WTC11 (cell line): ENCODE measurements around the gene PSEN2. TPM values are rescaled to one million over a fixed set of nuclear protein-coding genes. Genes with fewer than 3 reads are reported as not detected.
A peak's percentile ranks its signal among the peaks of the same experiment; 100 is the strongest.

Source experiments
- ATAC-seq: fragments of 200-7000 bp; cut with Tn5 transposase; 2 replicates; pipeline ENCODE4 v1.10.0; 2021; ENCODE audit warnings: mild to moderate bottlenecking, moderate library complexity
- CTCF ChIA-PET: fragments of 300-600 bp; sonication (Branson Sonifier 250); formaldehyde crosslinking; loops from one replicate; lab custom pipeline; 2021; ENCODE audit warnings: antibody characterized with exemption; lab: Charles Lee
- POLR2A ChIA-PET: fragments of 350-600 bp; sonication (Branson Sonifier 250); formaldehyde crosslinking; loops from one replicate; lab custom pipeline; 2021; ENCODE audit warnings: antibody characterized with exemption; lab: Charles Lee
- DNase-seq: peaks from one replicate; pipeline ENCODE4 v3.0.0; 2021; ENCODE audit warnings: low spot score
- H3K27ac Mint-ChIP-seq: 2 replicates; pipeline ENCODE4 v1.8.0; 2021; ENCODE audit warnings: mixed read lengths
- H3K27me3 Mint-ChIP-seq: 2 replicates; pipeline ENCODE4 v1.8.0; 2021; ENCODE audit warnings: low read depth, mild to moderate bottlenecking, moderate library complexity, mixed read lengths
- H3K36me3 Mint-ChIP-seq: 2 replicates; pipeline ENCODE4 v1.8.0; 2021; ENCODE audit warnings: mixed read lengths
- H3K4me1 Mint-ChIP-seq: 2 replicates; pipeline ENCODE4 v1.8.0; 2022; ENCODE audit warnings: mixed read lengths
- H3K4me3 Mint-ChIP-seq: 2 replicates; pipeline ENCODE4 v1.8.0; 2021; ENCODE audit warnings: mild to moderate bottlenecking, moderate library complexity, mixed read lengths
- H3K9me3 Mint-ChIP-seq: 2 replicates; pipeline ENCODE4 v1.8.0; 2021; ENCODE audit warnings: mixed read lengths
- AR ChIP-seq: fragments of 250-450 bp; sonication (Bioruptor Pico); IDR thresholded peaks from 2 replicates; pipeline ENCODE4 v1.9.0; 2021; ENCODE audit warnings: mild to moderate bottlenecking
- CBFB ChIP-seq: sonication (generic); formaldehyde crosslinking; IDR thresholded peaks from 2 replicates; pipeline ENCODE4 v1.8.1; 2022; ENCODE audit warnings: mild to moderate bottlenecking, low read depth, missing genetic modification reagents
- CREB1 ChIP-seq: sonication (generic); formaldehyde crosslinking; IDR thresholded peaks from 2 replicates; pipeline ENCODE4 v1.8.0; 2023; ENCODE audit warnings: mild to moderate bottlenecking, missing genetic modification reagents
- E2F1 ChIP-seq: sonication (generic); formaldehyde crosslinking; IDR thresholded peaks from 2 replicates; pipeline ENCODE4 v1.8.0; 2022; ENCODE audit warnings: mild to moderate bottlenecking, missing genetic modification reagents
- ESRRA ChIP-seq: sonication (generic); formaldehyde crosslinking; IDR thresholded peaks from 2 replicates; pipeline ENCODE4 v1.8.1; 2022; ENCODE audit warnings: mild to moderate bottlenecking, missing genetic modification reagents, borderline replicate concordance
- GABPB1 ChIP-seq: sonication (generic); formaldehyde crosslinking; IDR thresholded peaks from 2 replicates; pipeline ENCODE4 v1.8.1; 2023; ENCODE audit warnings: mild to moderate bottlenecking, missing genetic modification reagents
- HMGA2 ChIP-seq: fragments of 250-450 bp; sonication (Bioruptor Pico); IDR thresholded peaks from 2 replicates; pipeline ENCODE4 v1.4.0; 2021; ENCODE audit warnings: mild to moderate bottlenecking, moderate library complexity
- HMGXB4 ChIP-seq: sonication (generic); formaldehyde crosslinking; IDR thresholded peaks from 2 replicates; pipeline ENCODE4 v1.8.1; 2023; ENCODE audit warnings: mild to moderate bottlenecking, moderate library complexity, missing genetic modification reagents
- IRF2 ChIP-seq: sonication (generic); formaldehyde crosslinking; IDR thresholded peaks from 2 replicates; pipeline ENCODE4 v1.8.0; 2022; ENCODE audit warnings: low read depth, missing genetic modification reagents, borderline replicate concordance
- JUN ChIP-seq: sonication (generic); formaldehyde crosslinking; IDR thresholded peaks from 2 replicates; pipeline ENCODE4 v1.8.0; 2023; ENCODE audit warnings: mild to moderate bottlenecking, missing genetic modification reagents
- KAT7 ChIP-seq: sonication (generic); formaldehyde crosslinking; IDR thresholded peaks from 2 replicates; pipeline ENCODE4 v1.8.1; 2023; ENCODE audit warnings: missing genetic modification reagents, mild to moderate bottlenecking, borderline replicate concordance
- MLX ChIP-seq: sonication (generic); formaldehyde crosslinking; IDR thresholded peaks from 2 replicates; pipeline ENCODE4 v1.8.1; 2023; ENCODE audit warnings: mild to moderate bottlenecking, missing genetic modification reagents, moderate library complexity
- NFATC4 ChIP-seq: fragments of 250-450 bp; sonication (Bioruptor Pico); IDR thresholded peaks from 2 replicates; pipeline ENCODE4 v1.9.0; 2021; ENCODE audit warnings: mild to moderate bottlenecking
- PRDM15 ChIP-seq: sonication (generic); formaldehyde crosslinking; IDR thresholded peaks from 2 replicates; pipeline ENCODE4 v1.8.0; 2022; ENCODE audit warnings: missing genetic modification reagents
- RORB ChIP-seq: fragments of 250-450 bp; sonication (Bioruptor Pico); IDR thresholded peaks from 2 replicates; pipeline ENCODE4 v1.9.0; 2021; ENCODE audit warnings: mild to moderate bottlenecking
- ZBTB21 ChIP-seq: sonication (generic); formaldehyde crosslinking; IDR thresholded peaks from 2 replicates; pipeline ENCODE4 v1.8.1; 2023; ENCODE audit warnings: mild to moderate bottlenecking, missing genetic modification reagents, borderline replicate concordance
- ZNF416 ChIP-seq: fragments of 250-450 bp; sonication (Bioruptor Pico); IDR thresholded peaks from 2 replicates; pipeline ENCODE4 v1.9.0; 2021; ENCODE audit warnings: mild to moderate bottlenecking, inconsistent platforms
- ZNF671 ChIP-seq: fragments of 250-450 bp; sonication (Bioruptor Pico); IDR thresholded peaks from 2 replicates; pipeline ENCODE4 v1.8.0; 2021; ENCODE audit warnings: mild to moderate bottlenecking
- ZSCAN18 ChIP-seq: fragments of 250-450 bp; sonication (Bioruptor Pico); IDR thresholded peaks from 2 replicates; pipeline ENCODE4 v2.1.2; 2022; ENCODE audit warnings: mild to moderate bottlenecking, moderate library complexity
- total RNA-seq: library from RNA; stranded (reverse); gene quantifications from 3 replicates; pipeline ENCODE4 v1.2.3, GENCODE V29; 2021

Gene PSEN2
- total RNA-seq, 1 experiment from 2014 or later, result 18.4 TPM

GRCh38 chr1:226874579-226875425, 4.4 kb downstream of the PSEN2 start:
- POLR2A ChIA-PET, result no interaction called here
- no peaks in the 10 kb centered on the region for H3K9me3 Mint-ChIP-seq
- CTCF ChIA-PET, result interaction anchor here (0.6 to 1.2 kb wide), 2 partner anchors 47 to 79 kb away, joined by 3 read pairs; no protein-coding TSS in a partner anchor
- peak overlapping the region; percentile 37; the same call in 1 of the 2 replicates for H3K27ac Mint-ChIP-seq
- H3K36me3 Mint-ChIP-seq, result peaks cover 15% of the 10 kb centered on the region
- H3K27me3 Mint-ChIP-seq, result peaks cover 13% of the 10 kb centered on the region
- H3K4me1 Mint-ChIP-seq, result peaks cover 43% of the 10 kb centered on the region
- H3K4me3 Mint-ChIP-seq, result no peak overlapping the region
- DNase-seq (no peak), ATAC-seq (no peak)
- TF ChIP-seq JUN (CRISPR knock-in tag) (no peak), HMGA2 (CRISPR knock-in tag) (no peak), HMGXB4 (CRISPR knock-in tag) (no peak), ESRRA (no peak), CBFB (no peak), IRF2 (CRISPR knock-in tag) (no peak), AR (no peak), MLX (CRISPR knock-in tag) (no peak), RORB (no peak), KAT7 (CRISPR knock-in tag) (no peak), ZNF416 (no peak), ZBTB21 (CRISPR knock-in tag) (no peak), GABPB1 (CRISPR knock-in tag) (no peak), CREB1 (CRISPR knock-in tag) (no peak), ZNF671 (CRISPR knock-in tag) (no peak), NFATC4 (CRISPR knock-in tag) (no peak), E2F1 (CRISPR knock-in tag) (no peak), PRDM15 (CRISPR knock-in tag) (no peak), ZSCAN18 (no peak)
